ENCODE measurements around the gene PIGU.

DNA sequence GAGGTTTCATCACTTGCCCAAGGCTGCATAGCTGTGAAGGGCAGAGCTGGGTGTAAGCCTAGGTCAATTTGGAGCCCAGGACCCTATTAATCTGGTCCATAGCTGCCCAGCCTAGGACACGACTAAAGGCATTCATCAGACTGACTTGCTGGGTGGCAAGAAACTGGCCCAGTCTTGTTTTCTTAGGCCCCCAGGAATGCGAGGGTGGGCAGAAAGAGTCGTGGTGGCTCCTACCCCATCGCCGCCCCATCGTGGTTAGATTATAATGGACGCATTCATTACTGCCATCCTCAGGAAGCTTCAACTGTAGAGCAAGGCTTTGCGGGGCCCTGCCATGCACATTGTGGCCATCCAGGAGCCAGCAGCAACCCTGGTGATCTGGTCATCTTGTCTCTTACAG, 144.6 kb downstream of the PIGU start:
- TF ChIP-seq EZH2 (IDR thresholded peaks at IDR 0.05; ENCODE audit: insufficient read depth, poor library complexity, severe bottlenecking) (no peak), EZH2phosphoT487 (IDR thresholded peaks at IDR 0.05; ENCODE audit: insufficient read depth, low read depth) (no peak)
